SK-N-SH (cell line): ENCODE measurements around the gene MED15. TPM values are rescaled to one million over a fixed set of nuclear protein-coding genes. Genes with fewer than 3 reads are reported as not detected.

ENCODE experiments used
- CTCF ChIA-PET: fragments of 300-600, 350-600 bp; formaldehyde crosslinking; extraction: SDS; loops from one replicate; lab custom pipeline; 2021; lab: Yijun Ruan, JAX
- POLR2A ChIA-PET: fragments of 350-600 bp; sonication (Branson Sonifier 250); formaldehyde crosslinking; extraction: SDS; loops from one replicate; lab custom pipeline; 2020; ENCODE audit warnings: antibody characterized with exemption, inconsistent platforms; lab: Yijun Ruan, JAX
- DNase-seq: peaks from one replicate; pipeline ENCODE4 v3.0.0; 2012
- H2AFZ ChIP-seq: fragments of 200-600 bp; sonication (generic); 2 replicates; pipeline ENCODE4 v1.8.1; 2016; ENCODE audit warnings: antibody characterized with exemption, mild to moderate bottlenecking, low read depth
- H3F3A ChIP-seq: fragments of 200-600 bp; sonication (generic); replicated peaks from 2 replicates; pipeline ENCODE3; 2016; ENCODE audit warnings: antibody characterized with exemption, mild to moderate bottlenecking; ENCODE audit not compliant: insufficient read depth
- H3K27ac ChIP-seq, 2 experiments: fragments of 200-500 bp in 1 of 2; fragments of 200-600 bp in 1 of 2; sonication (Bioruptor generic) in 1 of 2; sonication (generic), shearing (Covaris generic) in 1 of 2; 2 replicates each; pipeline versions ENCODE4 v1.5.1 to v1.6.1; 2014 to 2016; ENCODE audit warnings: low read depth in 2 of 2, inconsistent platforms in 1 of 2, low read length in 1 of 2, mild to moderate bottlenecking in 1 of 2, mixed read lengths in 1 of 2
- H3K27me3 ChIP-seq: fragments of 200-600 bp; sonication (generic), shearing (Covaris generic); 2 replicates; pipeline ENCODE4 v1.6.1; 2016; ENCODE audit warnings: mixed run types; ENCODE audit not compliant: insufficient read depth
- H3K36me3 ChIP-seq, 2 experiments: fragments of 200-500 bp in 1 of 2; fragments of 200-600 bp in 1 of 2; sonication (Bioruptor generic) in 1 of 2; sonication (generic) in 1 of 2; replicated peaks in 1 of 2; 2 replicates each; pipeline versions ENCODE3 to v1.5.1; 2014 to 2016; ENCODE audit warnings: low read length in 1 of 2, mild to moderate bottlenecking in 1 of 2; ENCODE audit not compliant: insufficient read depth in 2 of 2, control insufficient read depth in 1 of 2
- H3K4me1 ChIP-seq, 2 experiments: fragments of 200-500 bp in 1 of 2; fragments of 200-600 bp in 1 of 2; sonication (Bioruptor generic) in 1 of 2; sonication (generic), shearing (Covaris generic) in 1 of 2; 2 replicates each; pipeline versions ENCODE4 v1.5.1 to v1.6.1; 2014 to 2016; ENCODE audit warnings: low read depth in 1 of 2, low read length in 1 of 2, mixed run types in 1 of 2; ENCODE audit not compliant: insufficient read depth in 2 of 2, control insufficient read depth in 1 of 2
- H3K4me2 ChIP-seq: fragments of 200-600 bp; sonication (generic), shearing (Covaris generic); 2 replicates; pipeline ENCODE4 v1.6.1; 2017; ENCODE audit warnings: mixed run types
- H3K4me3 ChIP-seq, 2 experiments: fragments of 200-500 bp in 1 of 2; fragments of 200-600 bp in 1 of 2; sonication (Bioruptor generic) in 1 of 2; sonication (generic), shearing (Covaris generic) in 1 of 2; 2 replicates each; pipeline versions ENCODE4 v1.5.1 to v1.8.1; 2014 to 2016; ENCODE audit warnings: low read depth in 2 of 2, inconsistent platforms in 1 of 2, low read length in 1 of 2, mild to moderate bottlenecking in 1 of 2, mixed read lengths in 1 of 2, moderate library complexity in 1 of 2
- H3K79me2 ChIP-seq: fragments of 200-600 bp; sonication (generic); 2 replicates; pipeline ENCODE4 v1.8.1; 2017; ENCODE audit warnings: mild to moderate bottlenecking; ENCODE audit not compliant: insufficient read depth
- H3K9ac ChIP-seq: fragments of 200-600 bp; sonication (generic); 2 replicates; pipeline ENCODE4 v1.6.1; 2017; ENCODE audit warnings: mixed run types
- H3K9me2 ChIP-seq: fragments of 200-600 bp; sonication (generic); 2 replicates; pipeline ENCODE4 v1.6.1; 2017; ENCODE audit warnings: mixed run types
- H3K9me3 ChIP-seq: fragments of 200-600 bp; sonication (generic); 2 replicates; pipeline ENCODE4 v1.6.1; 2017; ENCODE audit warnings: mixed run types, mild to moderate bottlenecking, moderate library complexity
- H4K20me1 ChIP-seq: fragments of 200-600 bp; sonication (generic); 2 replicates; pipeline ENCODE4 v1.6.1; 2017; ENCODE audit warnings: mild to moderate bottlenecking, mixed run types; ENCODE audit not compliant: insufficient read depth
- CHD2 ChIP-seq: fragments of 150-350 bp; IDR thresholded peaks from 2 replicates; pipeline ENCODE4 v1.6.1; 2018; ENCODE audit warnings: low read length; ENCODE audit not compliant: partially characterized antibody
- ELF1 ChIP-seq: IDR thresholded peaks from 2 replicates; pipeline ENCODE4 v1.4.0; 2012
- EP300 ChIP-seq, 2 experiments: IDR thresholded peaks; 2 replicates each; pipeline versions ENCODE4 v1.4.0 to v1.6.1; 2012; ENCODE audit warnings: borderline replicate concordance in 1 of 2, low read depth in 1 of 2, low read length in 1 of 2
- FOSL2 ChIP-seq: IDR thresholded peaks from 2 replicates; pipeline ENCODE4 v1.4.0; 2012; ENCODE audit warnings: low read depth, mild to moderate bottlenecking, moderate library complexity, borderline replicate concordance
- FOXM1 ChIP-seq: IDR thresholded peaks from 2 replicates; pipeline ENCODE4 v1.4.0; 2012; ENCODE audit warnings: low read depth, mild to moderate bottlenecking
- GATA2 ChIP-seq: sonication (generic); formaldehyde crosslinking; IDR thresholded peaks from 2 replicates; pipeline ENCODE4 v1.5.0; 2020; ENCODE audit warnings: mild to moderate bottlenecking, missing genetic modification reagents
- IRF3 ChIP-seq: fragments of 150-350 bp; IDR thresholded peaks from 2 replicates; pipeline ENCODE4 v1.6.1; 2016; ENCODE audit warnings: mild to moderate bottlenecking, low read depth, low read length
- JUND ChIP-seq: IDR thresholded peaks from 2 replicates; pipeline ENCODE4 v1.4.0; 2012
- MEF2A ChIP-seq: IDR thresholded peaks from 2 replicates; pipeline ENCODE4 v1.4.0; 2012; ENCODE audit warnings: low read depth, borderline replicate concordance
- MXI1 ChIP-seq: IDR thresholded peaks from 2 replicates; pipeline ENCODE4 v1.6.1; 2012; ENCODE audit warnings: mild to moderate bottlenecking, low read depth, low read length, improper control_type of control experiment
- RCOR1 ChIP-seq: fragments of 150-350 bp; IDR thresholded peaks from 2 replicates; pipeline ENCODE4 v1.6.1; 2017; ENCODE audit warnings: antibody characterized with exemption, low read length
- RFX5 ChIP-seq: IDR thresholded peaks from 2 replicates; pipeline ENCODE4 v1.6.1; 2012; ENCODE audit warnings: mild to moderate bottlenecking, improper control_type of control experiment, low read length
- TAF1 ChIP-seq: IDR thresholded peaks from 2 replicates; pipeline ENCODE4 v1.6.1; 2012; ENCODE audit warnings: low read depth, mild to moderate bottlenecking, low read length, moderate library complexity, borderline replicate concordance
- TCF12 ChIP-seq: IDR thresholded peaks from 2 replicates; pipeline ENCODE4 v1.4.0; 2012
- TEAD4 ChIP-seq: IDR thresholded peaks from 2 replicates; pipeline ENCODE4 v1.4.0; 2012; ENCODE audit warnings: mild to moderate bottlenecking, borderline replicate concordance; ENCODE audit not compliant: insufficient read depth
- WGBS: methylation state at CpG from one replicate; pipeline ENCODE4 v1.1.6; 2017; ENCODE audit warnings: low lambda C conversion rate; 5-methylcytosine and 5-hydroxymethylcytosine counted together
- polyA plus RNA-seq, 3 experiments: library from polyadenylated mRNA; depleted of rRNA; stranded (reverse); fragments of >200 nt; gene quantifications; 2 replicates each; pipeline ENCODE4 v1.2.3, GENCODE V29; 2012

Gene MED15
- polyA plus RNA-seq, 1 of the 3 experiments (the other 2 are of a cell fraction): 45.1 TPM

GRCh38 chr22:20615021-20615420 lies 107.6 kb downstream of the MED15 start:
- H3K9me3 ChIP-seq: no peaks in the 10 kb centered on the region
- H3K27ac ChIP-seq: no peak overlapping the region
- no peaks in the 10 kb centered on the region for H3K9me2 ChIP-seq
- no peak overlapping the region for H2AFZ ChIP-seq
- no peaks in the 10 kb centered on the region; the same call in 1 of the 2 replicates for H3K27me3 ChIP-seq
- H3K4me2 ChIP-seq: no peak overlapping the region
- H4K20me1 ChIP-seq: no peaks in the 10 kb centered on the region
- no peaks in the 10 kb centered on the region for H3K36me3 ChIP-seq
- DNase-seq: no peak
- TF ChIP-seq JUND: no peak
- no peak for TF ChIP-seq ELF1
- no peak for TF ChIP-seq TEAD4
- no peak for TF ChIP-seq RFX5
- no peak for TF ChIP-seq RCOR1
- TF ChIP-seq EP300 (IDR thresholded peaks at IDR 0.05; ENCODE audit: borderline replicate concordance in 1 of 2, low read depth in 1 of 2, low read length in 1 of 2): no peak
- no peak for TF ChIP-seq FOSL2
- no peak for TF ChIP-seq MEF2A
- TF ChIP-seq TCF12: no peak
- no peak for TF ChIP-seq GATA2 (CRISPR knock-in tag)
- TF ChIP-seq MXI1: no peak
- no peak for TF ChIP-seq TAF1
- TF ChIP-seq, all 33 proteins: peak for 0
- WGBS: 55% methylated on average over 6 of the region's 6 CpGs
- ChIA-PET CTCF (no interaction called here), POLR2A (no interaction called here)
- H3K4me1 ChIP-seq: no peaks in the 10 kb centered on the region
- no peaks in the 10 kb centered on the region for H3K79me2 ChIP-seq
- no peak overlapping the region for H3K9ac ChIP-seq
- H3F3A ChIP-seq: no peaks in the 10 kb centered on the region
- no peak overlapping the region for H3K4me3 ChIP-seq

GRCh38 chr22:20615533-20616450 lies 108.4 kb downstream of the MED15 start:
- CTCF ChIA-PET: interaction anchor here (0.9 kb wide), 1 partner anchor 52 kb away, joined by 3 read pairs; no protein-coding TSS in a partner anchor
- no peak for DNase-seq
- H2AFZ ChIP-seq: no peak overlapping the region
- 70% methylated on average over 14 of the region's 19 CpGs for WGBS
- H4K20me1 ChIP-seq: no peaks in the 10 kb centered on the region
- H3K4me3 ChIP-seq: no peak overlapping the region
- H3K79me2 ChIP-seq: no peaks in the 10 kb centered on the region
- H3K9ac ChIP-seq: no peak overlapping the region
- no peaks in the 10 kb centered on the region for H3K9me3 ChIP-seq
- no peak overlapping the region for H3K4me2 ChIP-seq
- no peaks in the 10 kb centered on the region; the same call in 1 of the 2 replicates for H3K27me3 ChIP-seq
- H3F3A ChIP-seq: no peaks in the 10 kb centered on the region
- no peaks in the 10 kb centered on the region for H3K36me3 ChIP-seq
- H3K9me2 ChIP-seq: no peaks in the 10 kb centered on the region
- no peak for TF ChIP-seq FOXM1
- no peak for TF ChIP-seq RCOR1
- no peak for TF ChIP-seq MEF2A
- no peak for TF ChIP-seq IRF3
- TF ChIP-seq CHD2: no peak
- TF ChIP-seq JUND: no peak
- no peak for TF ChIP-seq TEAD4
- H3K27ac ChIP-seq: no peak overlapping the region
- POLR2A ChIA-PET: interaction anchor here (0.8 kb wide), 1 partner anchor 15 kb away, joined by 3 read pairs; no protein-coding TSS in a partner anchor
- H3K4me1 ChIP-seq: no peaks in the 10 kb centered on the region
